Keratinocyte (primary cell): ENCODE measurements around the gene GDA.

Experiments used
- CTCF ChIP-seq, 3 experiments: IDR thresholded peaks in 1 of 3; conservative IDR thresholded peaks in 1 of 3; optimal IDR thresholded peaks in 1 of 3; 2 replicates in 2 of 3; 3 replicates in 1 of 3; pipeline versions ENCODE3 to v1.5.1; 2011; ENCODE audit warnings: low read length in 3 of 3, mild to moderate bottlenecking in 3 of 3, moderate library complexity in 2 of 3, control low read depth in 1 of 3, inconsistent platforms in 1 of 3; ENCODE audit not compliant: insufficient read depth in 2 of 3; ENCODE audit errors: extremely low read depth in 1 of 3
- EZH2 ChIP-seq: IDR thresholded peaks from one replicate; pipeline ENCODE4 v1.6.1; 2012; ENCODE audit warnings: inconsistent platforms, mild to moderate bottlenecking, low read length, moderate library complexity

DNA sequence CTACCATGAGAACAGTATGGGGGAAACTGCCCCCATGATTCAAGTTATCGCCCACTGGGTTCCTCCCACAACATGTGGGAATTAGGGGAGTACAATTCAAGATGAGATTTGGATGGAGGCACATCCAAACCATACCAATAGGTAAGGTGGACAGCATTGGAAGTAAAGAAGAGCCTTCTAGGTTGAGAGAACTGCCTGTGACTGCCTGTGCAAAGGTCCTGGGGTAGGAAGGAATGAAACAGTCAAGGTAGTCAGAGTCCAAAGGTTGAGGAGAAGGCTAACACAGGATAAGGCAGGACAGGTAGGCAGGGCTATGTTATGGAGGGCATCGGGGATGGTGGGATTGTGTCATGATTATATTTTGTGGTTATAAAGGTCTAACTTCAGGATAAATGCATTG is 6.1 kb downstream of the GDA start:
- TF ChIP-seq CTCF (optimal IDR thresholded peaks at IDR 0.05 in 1 of 3, IDR thresholded peaks at IDR 0.05 in 1 of 3, conservative IDR thresholded peaks at IDR 0.05 in 1 of 3; ENCODE audit: extremely low read depth in 1 of 3, insufficient read depth in 2 of 3, low read length in 3 of 3) (no peak), EZH2 (no peak)
